ENCODE measurements around the gene SLC5A8. TPM values are rescaled to one million over a fixed set of nuclear protein-coding genes. Genes with fewer than 3 reads are reported as not detected.

SLC5A8 gene
- total RNA-seq, 2 experiments from 2014 or later, result not detected

DNA sequence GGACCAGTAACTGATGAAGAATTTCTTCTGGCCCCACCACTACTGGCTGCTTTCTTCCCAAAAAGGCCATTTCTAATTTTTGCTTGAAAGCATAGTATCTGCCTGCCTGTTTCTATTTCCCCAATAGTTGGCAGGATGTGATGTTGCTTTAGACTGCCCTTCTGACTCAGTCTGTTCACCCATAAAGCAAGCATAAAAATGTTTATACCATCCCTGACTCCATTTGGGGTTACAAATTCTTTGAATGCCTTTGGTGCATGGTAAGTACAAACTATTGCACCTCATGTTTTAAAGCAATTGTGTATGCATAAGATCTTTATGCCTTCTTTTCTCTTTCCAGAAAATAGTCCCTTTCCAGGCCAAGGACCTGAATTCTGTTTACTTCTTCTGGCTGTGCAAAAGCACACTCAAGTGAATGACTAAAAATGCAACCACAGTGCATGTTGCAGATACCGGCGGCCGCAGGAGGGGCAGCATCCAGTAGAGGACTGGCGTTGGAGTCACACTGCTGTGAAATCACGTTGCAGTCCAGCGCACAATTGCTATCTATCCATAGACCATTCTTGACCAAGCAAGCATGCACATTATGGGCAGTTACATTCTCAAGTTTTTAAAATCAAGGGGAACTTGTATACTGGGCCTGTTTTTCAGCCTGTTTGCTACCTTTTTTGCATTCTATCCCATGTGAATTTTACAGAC, 82.4 kb downstream of the SLC5A8 start:
- Mint-ChIP-seq H3K27ac (no peak overlapping the region), H3K9me3 (peaks cover 3% of the 10 kb centered on the region)
- POLR2A ChIA-PET, result no interaction called here

GRCh38 chr12:101117842-101118241, 92.2 kb downstream of the SLC5A8 start:
- Mint-ChIP-seq H3K36me3 (ENCODE audit: low read depth) (no peaks in the 10 kb centered on the region), H3K4me1 (no peaks in the 10 kb centered on the region), H3K4me3 (no peak overlapping the region), H3K27me3 (no peaks in the 10 kb centered on the region), H3K27ac (no peak overlapping the region), H3K9me3 (peaks cover 4% of the 10 kb centered on the region)
- ChIA-PET POLR2A (no interaction called here), CTCF (no interaction called here)
- no peak for DNase-seq

More for the DNA sequence above, 82.4 kb downstream of the SLC5A8 start:
- H3K4me1 Mint-ChIP-seq, result no peaks in the 10 kb centered on the region
- H3K4me3 Mint-ChIP-seq, result no peak overlapping the region
- no peaks in the 10 kb centered on the region for H3K36me3 Mint-ChIP-seq (ENCODE audit: low read depth)
- DNase-seq, result no peak
- CTCF ChIA-PET, result no interaction called here
- no peaks in the 10 kb centered on the region for H3K27me3 Mint-ChIP-seq

GRCh38 chr12:101116911-101117310, 93.1 kb downstream of the SLC5A8 start:
- Mint-ChIP-seq H3K27ac (no peak overlapping the region), H3K4me3 (no peak overlapping the region), H3K9me3 (peaks cover 4% of the 10 kb centered on the region), H3K4me1 (no peaks in the 10 kb centered on the region), H3K27me3 (no peaks in the 10 kb centered on the region), H3K36me3 (ENCODE audit: low read depth) (no peaks in the 10 kb centered on the region)
- no peak for DNase-seq
- CTCF ChIA-PET, result no interaction called here
- POLR2A ChIA-PET, result no interaction called here

- no peaks in the 10 kb centered on the region for H3K36me3 Mint-ChIP-seq (ENCODE audit: low read depth)
- ChIA-PET POLR2A (no interaction called here), CTCF (no interaction called here)
- no peaks in the 10 kb centered on the region for H3K27me3 Mint-ChIP-seq
- no peaks in the 10 kb centered on the region for H3K9me3 Mint-ChIP-seq
- DNase-seq, result no peak
- no peak overlapping the region for H3K27ac Mint-ChIP-seq
- no peaks in the 10 kb centered on the region for H3K4me1 Mint-ChIP-seq
- H3K4me3 Mint-ChIP-seq, result no peak overlapping the region
Observed at GRCh38 chr12:101115326-101115725, 94.7 kb downstream of the SLC5A8 start.

GRCh38 chr12:101111441-101111840, 98.6 kb downstream of the SLC5A8 start:
- no peak for DNase-seq
- POLR2A ChIA-PET, result no interaction called here

DNA sequence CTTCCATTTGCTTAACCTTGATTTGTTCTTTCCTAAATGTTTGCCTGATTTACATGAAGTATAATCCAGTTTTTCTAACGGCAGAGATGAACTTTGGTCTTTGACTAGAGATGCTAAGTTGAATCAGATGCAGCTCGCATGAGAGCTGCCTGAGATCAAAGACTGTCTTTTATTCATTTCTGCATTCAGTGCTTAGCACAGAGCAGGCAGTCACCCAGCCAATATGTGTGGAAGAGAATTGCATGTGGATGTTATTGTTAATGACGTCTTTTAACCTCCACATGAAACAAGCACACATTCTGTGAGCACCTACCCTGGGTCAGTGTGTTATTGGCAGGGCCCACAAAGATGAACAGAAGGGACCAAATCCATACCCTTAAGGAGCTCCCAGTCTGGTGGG, 99.2 kb downstream of the SLC5A8 start:
- CTCF ChIA-PET, result no interaction called here
- no peak overlapping the region for H3K27ac Mint-ChIP-seq

More at GRCh38 chr12:101111441-101111840, 98.6 kb downstream of the SLC5A8 start:
- H3K27ac Mint-ChIP-seq, result no peak overlapping the region
- no peaks in the 10 kb centered on the region for H3K4me1 Mint-ChIP-seq
- H3K36me3 Mint-ChIP-seq (ENCODE audit: low read depth), result no peaks in the 10 kb centered on the region
- CTCF ChIA-PET, result no interaction called here
- H3K27me3 Mint-ChIP-seq, result no peaks in the 10 kb centered on the region
- no peaks in the 10 kb centered on the region for H3K9me3 Mint-ChIP-seq
- H3K4me3 Mint-ChIP-seq, result no peak overlapping the region

GRCh38 chr12:101108130-101108529, 101.9 kb downstream of the SLC5A8 start:
- Mint-ChIP-seq H3K27me3 (no peaks in the 10 kb centered on the region), H3K27ac (no peak overlapping the region), H3K4me3 (no peak overlapping the region), H3K4me1 (no peaks in the 10 kb centered on the region), H3K36me3 (ENCODE audit: low read depth) (no peaks in the 10 kb centered on the region), H3K9me3 (no peaks in the 10 kb centered on the region)
- ChIA-PET POLR2A (no interaction called here), CTCF (no interaction called here)
- DNase-seq, result no peak

More for the DNA sequence above, 99.2 kb downstream of the SLC5A8 start:
- no peaks in the 10 kb centered on the region for H3K9me3 Mint-ChIP-seq
- DNase-seq, result no peak
- no peaks in the 10 kb centered on the region for H3K36me3 Mint-ChIP-seq (ENCODE audit: low read depth)
- H3K4me1 Mint-ChIP-seq, result no peaks in the 10 kb centered on the region
- POLR2A ChIA-PET, result no interaction called here
- H3K27me3 Mint-ChIP-seq, result no peaks in the 10 kb centered on the region
- H3K4me3 Mint-ChIP-seq, result no peak overlapping the region

GRCh38 chr12:101107032-101107763, 102.8 kb downstream of the SLC5A8 start:
- H3K4me3 Mint-ChIP-seq, result no peak overlapping the region
- ChIA-PET CTCF (no interaction called here), POLR2A (no interaction called here)
- H3K27ac Mint-ChIP-seq, result no peak overlapping the region
- DNase-seq, result no peak
- H3K36me3 Mint-ChIP-seq (ENCODE audit: low read depth), result no peaks in the 10 kb centered on the region
- no peaks in the 10 kb centered on the region for H3K27me3 Mint-ChIP-seq
- no peaks in the 10 kb centered on the region for H3K4me1 Mint-ChIP-seq
- no peaks in the 10 kb centered on the region for H3K9me3 Mint-ChIP-seq

Other genes starting within 250 kb of the SLC5A8 start
- gene UTP20, start 69.9 kb upstream of the SLC5A8 start, total RNA-seq, result 1 to 10 TPM; 7.6 to 9.1 TPM
- 10 to 100 TPM; 47.7 to 49.3 TPM for gene ARL1, start 197.5 kb upstream of the SLC5A8 start, total RNA-seq

Data from activated CD4-positive, alpha-beta memory T cell treated with anti-CD3 and anti-CD28 coated beads, Interleukin-2, amount 10 ng/mL, durations not matched to agents 7 days and 5 days (primary cell).